ENCODE data around the gene ZNF79.

DNA sequence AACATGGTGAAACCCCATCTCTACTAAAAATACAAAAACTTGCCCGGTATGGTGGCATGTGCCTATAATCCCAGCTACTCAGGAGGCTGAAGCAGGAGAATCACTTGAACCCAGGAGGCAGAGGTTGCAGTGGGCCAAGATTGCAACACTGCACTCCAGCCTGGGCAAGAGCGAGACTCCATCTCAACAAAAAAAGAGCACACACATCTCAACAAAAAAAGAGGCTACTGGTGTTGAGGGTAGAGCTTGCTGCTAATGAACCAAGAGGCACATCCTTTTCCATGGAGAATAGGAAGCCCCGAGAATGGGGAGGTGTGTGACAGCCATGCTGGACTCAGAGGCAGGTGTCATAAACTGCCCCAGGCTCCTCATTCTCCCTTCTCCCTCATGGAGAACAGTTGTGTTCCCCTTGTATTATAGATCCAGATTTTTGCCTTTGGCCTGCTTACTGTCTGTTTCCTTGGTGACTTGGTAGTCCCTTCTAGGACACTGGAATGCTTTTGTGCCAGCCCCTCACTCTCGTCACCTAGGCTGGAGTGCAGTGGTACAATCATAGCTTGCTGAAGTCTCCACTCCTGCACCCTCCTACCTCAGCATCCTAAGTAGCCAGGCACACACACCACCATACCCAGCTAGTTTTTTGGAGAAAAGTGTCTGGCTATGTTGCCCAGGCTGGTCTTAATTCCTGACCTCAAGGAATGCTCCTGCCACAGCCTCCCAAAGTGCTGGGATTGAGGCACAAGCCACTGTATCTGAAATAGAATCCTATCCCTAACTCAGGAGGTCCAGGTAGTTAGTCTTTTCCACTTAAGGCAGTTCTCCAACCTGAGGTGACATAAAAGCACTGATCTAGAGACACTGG lies 21.9 kb downstream of the ZNF79 start:
- TF ChIP-seq POLR2A (IDR thresholded peaks at IDR 0.05) (no peak), POLR2AphosphoS5 (IDR thresholded peaks at IDR 0.05) (no peak), CTCF (IDR thresholded peaks at IDR 0.05) (no peak)
